Measurements from ENCODE around the gene ZNF33A.

ZNF33A gene

GRCh38 chr10:38050212-38050611, 39.7 kb downstream of the ZNF33A start:
- no peak for TF ChIP-seq TAF1 (IDR thresholded peaks at IDR 0.05; ENCODE audit: borderline replicate concordance, insufficient read depth, low read length)
- no peak for TF ChIP-seq SIN3A (IDR thresholded peaks at IDR 0.05; ENCODE audit: borderline replicate concordance, insufficient read depth, low read length)
- TF ChIP-seq POLR2AphosphoS5 (IDR thresholded peaks at IDR 0.05; ENCODE audit: low read depth, low read length): no peak
- TF ChIP-seq REST (IDR thresholded peaks at IDR 0.05; ENCODE audit: insufficient read depth in 1 of 2, low read depth in 2 of 2, low read length in 2 of 2): no peak
- no peak for TF ChIP-seq FOXP2 (optimal IDR thresholded peaks at IDR 0.05; ENCODE audit: borderline replicate concordance, extremely low read depth, extremely low read length, insufficient read depth)

GRCh38 chr10:38054361-38054797, 43.9 kb downstream of the ZNF33A start:
- TF ChIP-seq FOXP2 (optimal IDR thresholded peaks at IDR 0.05; ENCODE audit: borderline replicate concordance, extremely low read depth, extremely low read length, insufficient read depth): no peak

- no peak for TF ChIP-seq SIN3A (IDR thresholded peaks at IDR 0.05; ENCODE audit: borderline replicate concordance, insufficient read depth, low read length)
- TF ChIP-seq FOXP2 (optimal IDR thresholded peaks at IDR 0.05; ENCODE audit: borderline replicate concordance, extremely low read depth, extremely low read length, insufficient read depth): no peak
- no peak for TF ChIP-seq TAF1 (IDR thresholded peaks at IDR 0.05; ENCODE audit: borderline replicate concordance, insufficient read depth, low read length)
- no peak for TF ChIP-seq POLR2AphosphoS5 (IDR thresholded peaks at IDR 0.05; ENCODE audit: low read depth, low read length)
- no peak for TF ChIP-seq REST (IDR thresholded peaks at IDR 0.05; ENCODE audit: insufficient read depth in 1 of 2, low read depth in 2 of 2, low read length in 2 of 2)
Observed at GRCh38 chr10:38070501-38070900, 60.0 kb downstream of the ZNF33A start.

GRCh38 chr10:38072552-38072951, 62.1 kb downstream of the ZNF33A start:
- TF ChIP-seq SIN3A (IDR thresholded peaks at IDR 0.05; ENCODE audit: borderline replicate concordance, insufficient read depth, low read length): no peak
- no peak for TF ChIP-seq FOXP2 (optimal IDR thresholded peaks at IDR 0.05; ENCODE audit: borderline replicate concordance, extremely low read depth, extremely low read length, insufficient read depth)
- no peak for TF ChIP-seq POLR2AphosphoS5 (IDR thresholded peaks at IDR 0.05; ENCODE audit: low read depth, low read length)
- no peak for TF ChIP-seq TAF1 (IDR thresholded peaks at IDR 0.05; ENCODE audit: borderline replicate concordance, insufficient read depth, low read length)
- no peak for TF ChIP-seq REST (IDR thresholded peaks at IDR 0.05; ENCODE audit: insufficient read depth in 1 of 2, low read depth in 2 of 2, low read length in 2 of 2)

GRCh38 chr10:38076687-38077086, 66.2 kb downstream of the ZNF33A start:
- TF ChIP-seq REST (IDR thresholded peaks at IDR 0.05; ENCODE audit: insufficient read depth in 1 of 2, low read depth in 2 of 2, low read length in 2 of 2) (no peak), SIN3A (IDR thresholded peaks at IDR 0.05; ENCODE audit: borderline replicate concordance, insufficient read depth, low read length) (no peak), FOXP2 (optimal IDR thresholded peaks at IDR 0.05; ENCODE audit: borderline replicate concordance, extremely low read depth, extremely low read length, insufficient read depth) (no peak), POLR2AphosphoS5 (IDR thresholded peaks at IDR 0.05; ENCODE audit: low read depth, low read length) (no peak)
